ENCODE results near the gene TLR7. TPM values are rescaled to one million over a fixed set of nuclear protein-coding genes. Genes with fewer than 3 reads are reported as not detected.

The TLR7 gene
- total RNA-seq, 1 experiment from 2014 or later, result not detected

DNA sequence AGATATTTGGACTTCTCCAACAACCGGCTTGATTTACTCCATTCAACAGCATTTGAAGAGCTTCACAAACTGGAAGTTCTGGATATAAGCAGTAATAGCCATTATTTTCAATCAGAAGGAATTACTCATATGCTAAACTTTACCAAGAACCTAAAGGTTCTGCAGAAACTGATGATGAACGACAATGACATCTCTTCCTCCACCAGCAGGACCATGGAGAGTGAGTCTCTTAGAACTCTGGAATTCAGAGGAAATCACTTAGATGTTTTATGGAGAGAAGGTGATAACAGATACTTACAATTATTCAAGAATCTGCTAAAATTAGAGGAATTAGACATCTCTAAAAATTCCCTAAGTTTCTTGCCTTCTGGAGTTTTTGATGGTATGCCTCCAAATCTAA lies 20.3 kb downstream of the TLR7 start:
- ATAC-seq, result no peak

DNA sequence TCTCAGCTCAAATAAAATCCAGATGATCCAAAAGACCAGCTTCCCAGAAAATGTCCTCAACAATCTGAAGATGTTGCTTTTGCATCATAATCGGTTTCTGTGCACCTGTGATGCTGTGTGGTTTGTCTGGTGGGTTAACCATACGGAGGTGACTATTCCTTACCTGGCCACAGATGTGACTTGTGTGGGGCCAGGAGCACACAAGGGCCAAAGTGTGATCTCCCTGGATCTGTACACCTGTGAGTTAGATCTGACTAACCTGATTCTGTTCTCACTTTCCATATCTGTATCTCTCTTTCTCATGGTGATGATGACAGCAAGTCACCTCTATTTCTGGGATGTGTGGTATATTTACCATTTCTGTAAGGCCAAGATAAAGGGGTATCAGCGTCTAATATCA lies 20.9 kb downstream of the TLR7 start:
- intact Hi-C loops (cut with micrococcal nuclease; ENCODE audit: unreplicated experiment) (no loop called here), in situ Hi-C loops (cut with HindIII; ENCODE audit: low pct_unique_long_range_greater_than_20kb, low sequenced_read_pairs) (no loop called here)
- no peak overlapping the region for H3K27ac ChIP-seq (ENCODE audit: low read length)
- TF ChIP-seq, protein P1, sequence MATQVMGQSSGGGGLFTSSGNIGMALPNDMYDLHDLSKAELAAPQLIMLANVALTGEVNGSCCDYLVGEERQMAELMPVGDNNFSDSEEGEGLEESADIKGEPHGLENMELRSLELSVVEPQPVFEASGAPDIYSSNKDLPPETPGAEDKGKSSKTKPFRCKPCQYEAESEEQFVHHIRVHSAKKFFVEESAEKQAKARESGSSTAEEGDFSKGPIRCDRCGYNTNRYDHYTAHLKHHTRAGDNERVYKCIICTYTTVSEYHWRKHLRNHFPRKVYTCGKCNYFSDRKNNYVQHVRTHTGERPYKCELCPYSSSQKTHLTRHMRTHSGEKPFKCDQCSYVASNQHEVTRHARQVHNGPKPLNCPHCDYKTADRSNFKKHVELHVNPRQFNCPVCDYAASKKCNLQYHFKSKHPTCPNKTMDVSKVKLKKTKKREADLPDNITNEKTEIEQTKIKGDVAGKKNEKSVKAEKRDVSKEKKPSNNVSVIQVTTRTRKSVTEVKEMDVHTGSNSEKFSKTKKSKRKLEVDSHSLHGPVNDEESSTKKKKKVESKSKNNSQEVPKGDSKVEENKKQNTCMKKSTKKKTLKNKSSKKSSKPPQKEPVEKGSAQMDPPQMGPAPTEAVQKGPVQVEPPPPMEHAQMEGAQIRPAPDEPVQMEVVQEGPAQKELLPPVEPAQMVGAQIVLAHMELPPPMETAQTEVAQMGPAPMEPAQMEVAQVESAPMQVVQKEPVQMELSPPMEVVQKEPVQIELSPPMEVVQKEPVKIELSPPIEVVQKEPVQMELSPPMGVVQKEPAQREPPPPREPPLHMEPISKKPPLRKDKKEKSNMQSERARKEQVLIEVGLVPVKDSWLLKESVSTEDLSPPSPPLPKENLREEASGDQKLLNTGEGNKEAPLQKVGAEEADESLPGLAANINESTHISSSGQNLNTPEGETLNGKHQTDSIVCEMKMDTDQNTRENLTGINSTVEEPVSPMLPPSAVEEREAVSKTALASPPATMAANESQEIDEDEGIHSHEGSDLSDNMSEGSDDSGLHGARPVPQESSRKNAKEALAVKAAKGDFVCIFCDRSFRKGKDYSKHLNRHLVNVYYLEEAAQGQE (IDR thresholded peaks at IDR 0.05; ENCODE audit: insufficient read depth in 1 of 2, low read depth in 2 of 2, low read length in 1 of 2), result no peak
- TF ChIP-seq, protein P2, sequence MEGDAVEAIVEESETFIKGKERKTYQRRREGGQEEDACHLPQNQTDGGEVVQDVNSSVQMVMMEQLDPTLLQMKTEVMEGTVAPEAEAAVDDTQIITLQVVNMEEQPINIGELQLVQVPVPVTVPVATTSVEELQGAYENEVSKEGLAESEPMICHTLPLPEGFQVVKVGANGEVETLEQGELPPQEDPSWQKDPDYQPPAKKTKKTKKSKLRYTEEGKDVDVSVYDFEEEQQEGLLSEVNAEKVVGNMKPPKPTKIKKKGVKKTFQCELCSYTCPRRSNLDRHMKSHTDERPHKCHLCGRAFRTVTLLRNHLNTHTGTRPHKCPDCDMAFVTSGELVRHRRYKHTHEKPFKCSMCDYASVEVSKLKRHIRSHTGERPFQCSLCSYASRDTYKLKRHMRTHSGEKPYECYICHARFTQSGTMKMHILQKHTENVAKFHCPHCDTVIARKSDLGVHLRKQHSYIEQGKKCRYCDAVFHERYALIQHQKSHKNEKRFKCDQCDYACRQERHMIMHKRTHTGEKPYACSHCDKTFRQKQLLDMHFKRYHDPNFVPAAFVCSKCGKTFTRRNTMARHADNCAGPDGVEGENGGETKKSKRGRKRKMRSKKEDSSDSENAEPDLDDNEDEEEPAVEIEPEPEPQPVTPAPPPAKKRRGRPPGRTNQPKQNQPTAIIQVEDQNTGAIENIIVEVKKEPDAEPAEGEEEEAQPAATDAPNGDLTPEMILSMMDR (IDR thresholded peaks at IDR 0.05), result no peak
- TF ChIP-seq SIN3A (IDR thresholded peaks at IDR 0.05; ENCODE audit: borderline replicate concordance, insufficient read depth, low read depth, low read length), result no peak
- TF ChIP-seq POLR2AphosphoS5 (IDR thresholded peaks at IDR 0.05; ENCODE audit: low read depth, low read length), result no peak
- TF ChIP-seq TCF7L2 (IDR thresholded peaks at IDR 0.05; ENCODE audit: low read depth, low read length), result no peak
- H3K9me3 ChIP-seq (ENCODE audit: control insufficient read depth, insufficient read depth, low read depth, low read length), result no peaks in the 10 kb centered on the region
- no peaks in the 10 kb centered on the region for H3K27me3 ChIP-seq (ENCODE audit: control insufficient read depth, insufficient read depth, low read length)
- POLR2A ChIA-PET, result no interaction called here
- ATAC-seq, result no peak
- no peak for DNase-seq (ENCODE audit: low read depth, low spot score)
- H3K4me1 ChIP-seq (ENCODE audit: control insufficient read depth, insufficient read depth, low read length), result no peaks in the 10 kb centered on the region
- no peak overlapping the region for H3K4me3 ChIP-seq (ENCODE audit: low read depth in 2 of 2, low read length in 2 of 2)
- CTCF ChIA-PET, result no interaction called here
- BruUV-seq (replicated peaks), result no TSS peak
- no peaks in the 10 kb centered on the region for H3K36me3 ChIP-seq (ENCODE audit: control insufficient read depth, insufficient read depth, low read length)

More for the DNA sequence above, 20.3 kb downstream of the TLR7 start:
- H3K9me3 ChIP-seq (ENCODE audit: control insufficient read depth, insufficient read depth, low read depth, low read length), result no peaks in the 10 kb centered on the region
- no TSS peak for BruUV-seq (replicated peaks)
- H3K27me3 ChIP-seq (ENCODE audit: control insufficient read depth, insufficient read depth, low read length), result no peaks in the 10 kb centered on the region
- intact Hi-C loops (cut with micrococcal nuclease; ENCODE audit: unreplicated experiment) (no loop called here), in situ Hi-C loops (cut with HindIII; ENCODE audit: low pct_unique_long_range_greater_than_20kb, low sequenced_read_pairs) (no loop called here)
- H3K27ac ChIP-seq (ENCODE audit: low read length), result no peak overlapping the region
- no peaks in the 10 kb centered on the region for H3K4me1 ChIP-seq (ENCODE audit: control insufficient read depth, insufficient read depth, low read length)
- ChIA-PET CTCF (no interaction called here), POLR2A (no interaction called here)
- TF ChIP-seq, protein P2 (IDR thresholded peaks at IDR 0.05), result no peak
- TF ChIP-seq, protein P1 (IDR thresholded peaks at IDR 0.05; ENCODE audit: insufficient read depth in 1 of 2, low read depth in 2 of 2, low read length in 1 of 2), result no peak
- TF ChIP-seq POLR2AphosphoS5 (IDR thresholded peaks at IDR 0.05; ENCODE audit: low read depth, low read length), result no peak
- TF ChIP-seq TCF7L2 (IDR thresholded peaks at IDR 0.05; ENCODE audit: low read depth, low read length), result no peak
- TF ChIP-seq SIN3A (IDR thresholded peaks at IDR 0.05; ENCODE audit: borderline replicate concordance, insufficient read depth, low read depth, low read length), result no peak
- H3K36me3 ChIP-seq (ENCODE audit: control insufficient read depth, insufficient read depth, low read length), result no peaks in the 10 kb centered on the region
- DNase-seq (ENCODE audit: low read depth, low spot score), result no peak
- H3K4me3 ChIP-seq (ENCODE audit: low read depth in 2 of 2, low read length in 2 of 2), result no peak overlapping the region
